GM18868 (cell line): ENCODE measurements around the gene CYP46A1.
"Not testable (repeated sequence)": the region's sequence is repeated elsewhere in the genome, so short reads cannot be mapped to it uniquely, and the experiment has no call there.

Source experiments
- ATAC-seq: cut with Tn5 transposase; IDR thresholded peaks from one replicate; pipeline ENCODE4 v1.9.1; 2021; ENCODE audit warnings: mild to moderate bottlenecking, moderate library complexity; ENCODE audit not compliant: unreplicated experiment

The CYP46A1 gene

DNA sequence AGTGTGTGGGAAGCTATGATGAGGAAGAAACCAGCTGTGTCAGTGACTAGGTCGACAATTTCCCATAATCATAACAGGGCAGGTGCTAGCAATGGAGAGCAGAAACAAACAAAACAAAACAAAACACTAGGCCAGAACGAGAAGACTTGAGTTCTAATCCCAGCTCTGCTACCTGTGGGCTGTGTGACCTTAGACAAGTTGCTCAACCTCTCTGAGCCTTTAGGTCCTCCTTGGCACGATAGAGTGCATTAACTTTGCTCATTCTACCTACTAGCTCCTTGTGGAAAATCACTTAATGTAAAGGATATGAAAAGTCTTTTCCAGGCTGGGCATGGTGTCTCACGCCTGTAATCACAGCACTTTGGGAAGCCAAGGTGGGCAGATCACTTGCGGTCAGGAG lies 27.9 kb upstream of the CYP46A1 start:
- no peak for ATAC-seq

- no peak for ATAC-seq
Observed at GRCh38 chr14:99657645-99658155, 26.4 kb upstream of the CYP46A1 start.

GRCh38 chr14:99658218-99658845 lies 25.8 kb upstream of the CYP46A1 start:
- no peak for ATAC-seq

DNA sequence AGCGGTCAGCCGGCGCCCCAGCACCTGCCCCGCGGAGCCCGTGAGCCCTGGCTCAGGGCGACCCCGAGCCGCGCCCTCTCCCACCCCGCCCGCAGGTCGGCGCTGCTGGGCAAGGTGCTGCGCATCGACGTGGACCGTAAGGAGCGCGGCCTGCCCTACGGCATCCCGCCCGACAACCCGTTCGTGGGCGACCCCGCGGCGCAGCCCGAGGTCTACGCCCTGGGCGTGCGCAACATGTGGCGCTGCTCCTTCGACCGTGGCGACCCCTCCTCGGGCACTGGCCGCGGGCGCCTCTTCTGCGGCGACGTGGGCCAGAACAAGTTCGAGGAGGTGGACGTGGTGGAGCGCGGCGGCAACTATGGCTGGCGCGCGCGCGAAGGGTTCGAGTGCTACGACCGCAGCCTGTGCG lies 24.8 kb upstream of the CYP46A1 start:
- no peak for ATAC-seq

GRCh38 chr14:99660006-99660566 lies 24.0 kb upstream of the CYP46A1 start:
- no peak for ATAC-seq

DNA sequence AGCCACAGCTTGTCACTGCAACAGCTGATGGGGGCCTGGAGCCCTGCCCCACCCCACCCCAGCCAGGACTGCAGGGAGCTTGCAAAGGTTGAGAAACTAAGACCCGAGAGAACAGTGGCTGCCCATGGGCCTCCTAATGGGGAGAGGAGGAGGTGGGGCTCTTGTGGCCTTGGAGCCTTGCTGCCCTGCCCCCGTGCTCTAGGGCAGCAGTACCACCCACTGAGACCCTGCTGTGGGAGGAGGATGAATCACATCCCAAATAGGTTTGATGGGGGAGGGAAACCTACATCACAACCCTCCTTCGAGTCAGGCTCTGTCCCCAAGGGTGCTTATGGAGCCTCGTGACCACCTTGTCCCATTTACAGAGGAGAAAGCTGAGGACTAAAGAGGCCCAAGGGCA lies 23.3 kb upstream of the CYP46A1 start:
- no peak for ATAC-seq

DNA sequence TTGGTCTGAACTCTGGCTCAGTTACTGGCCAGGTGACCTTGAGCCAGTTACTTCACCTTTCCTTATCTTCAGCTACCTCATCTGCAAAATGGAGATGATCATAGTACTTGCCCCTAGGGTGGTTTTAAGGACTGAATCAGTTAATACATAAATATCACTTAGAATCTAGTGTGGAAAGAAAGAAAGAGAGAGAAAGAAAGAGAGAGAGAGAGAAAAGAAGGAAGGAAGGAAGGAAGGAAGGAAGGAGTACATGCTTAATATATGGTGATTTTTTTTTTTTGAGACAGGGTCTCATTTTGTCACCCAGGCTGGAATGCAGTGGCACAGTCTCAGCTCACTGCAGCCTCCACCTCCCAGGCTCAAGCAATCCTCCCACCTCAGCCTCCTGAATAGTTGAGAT lies 22.9 kb upstream of the CYP46A1 start:
- ATAC-seq, result not testable (repeated sequence)

- ATAC-seq, result no peak
Observed at GRCh38 chr14:99662846-99663245, 21.3 kb upstream of the CYP46A1 start.

GRCh38 chr14:99663386-99664057 lies 20.6 kb upstream of the CYP46A1 start:
- no peak for ATAC-seq

- no peak for ATAC-seq
Observed at GRCh38 chr14:99664058-99664936, 19.8 kb upstream of the CYP46A1 start.

DNA sequence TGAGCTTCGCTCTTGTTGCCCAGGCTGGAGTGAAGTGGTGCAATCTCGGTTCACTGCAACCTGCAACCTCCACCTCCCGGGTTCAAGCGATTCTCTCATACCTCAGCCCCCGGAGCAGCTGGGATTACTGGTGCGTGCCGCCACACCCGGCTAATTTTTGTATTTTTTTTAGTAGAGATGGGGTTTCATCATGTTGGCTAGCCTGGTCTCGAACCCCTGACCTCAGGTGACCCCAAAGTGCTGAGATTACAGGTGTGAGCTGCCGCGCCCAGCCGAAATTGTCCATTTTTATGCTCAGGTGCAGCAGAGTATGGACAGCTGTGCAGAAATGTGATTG lies 19.2 kb upstream of the CYP46A1 start:
- ATAC-seq, result peak; percentile 48

- no peak for ATAC-seq
Observed at GRCh38 chr14:99666533-99666932, 17.6 kb upstream of the CYP46A1 start.

GRCh38 chr14:99667045-99667444 lies 17.1 kb upstream of the CYP46A1 start:
- no peak for ATAC-seq

- ATAC-seq, result no peak
Observed at GRCh38 chr14:99667821-99668220, 16.3 kb upstream of the CYP46A1 start.

DNA sequence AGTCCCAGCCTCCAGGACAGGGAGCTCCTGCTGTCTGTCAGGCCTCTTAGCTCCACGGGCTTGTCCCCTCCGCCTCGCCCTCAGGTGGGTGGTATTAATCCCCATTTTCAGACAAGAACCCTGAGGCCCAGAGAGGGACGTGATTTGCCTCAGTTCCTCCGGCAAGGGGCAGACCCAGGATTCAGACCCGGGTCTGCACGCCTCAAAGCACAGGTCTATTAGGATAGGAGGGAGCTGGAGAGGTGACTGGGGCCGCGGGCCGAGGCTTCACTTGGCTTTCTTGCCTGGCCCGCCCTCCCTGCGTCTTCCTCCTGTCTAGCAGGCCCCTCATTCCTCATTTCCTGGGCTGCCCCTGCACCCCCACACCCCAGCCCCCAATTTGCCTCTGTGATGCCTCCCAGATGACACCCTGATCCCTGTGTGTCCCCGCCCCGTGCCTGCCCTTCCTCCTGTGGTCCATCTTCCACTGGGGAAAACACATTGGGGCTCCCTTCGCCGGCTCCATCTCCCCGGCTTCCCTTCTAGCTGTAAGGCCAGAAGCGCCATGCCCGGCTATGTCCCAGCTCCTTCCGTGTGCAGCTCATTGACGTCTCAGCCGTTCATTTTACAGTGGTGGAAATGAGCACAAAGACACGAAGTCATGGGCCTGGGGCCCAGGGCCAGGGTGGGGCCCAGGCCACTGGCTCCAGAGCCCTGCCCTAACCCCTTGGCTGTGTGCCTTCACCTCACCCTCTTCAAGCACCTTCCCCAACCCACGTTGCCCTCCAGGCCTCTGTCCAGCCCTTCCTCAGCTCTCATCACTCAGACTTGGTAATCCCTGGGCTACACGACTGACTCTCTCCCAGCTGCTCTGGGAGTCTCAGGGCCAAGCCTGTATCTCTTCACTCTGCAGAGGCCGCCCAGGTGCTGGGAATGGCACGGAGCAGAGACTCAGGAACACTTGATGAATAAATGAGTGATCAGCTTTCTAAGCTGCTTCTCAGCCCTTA lies 15.5 kb upstream of the CYP46A1 start:
- no peak for ATAC-seq

DNA sequence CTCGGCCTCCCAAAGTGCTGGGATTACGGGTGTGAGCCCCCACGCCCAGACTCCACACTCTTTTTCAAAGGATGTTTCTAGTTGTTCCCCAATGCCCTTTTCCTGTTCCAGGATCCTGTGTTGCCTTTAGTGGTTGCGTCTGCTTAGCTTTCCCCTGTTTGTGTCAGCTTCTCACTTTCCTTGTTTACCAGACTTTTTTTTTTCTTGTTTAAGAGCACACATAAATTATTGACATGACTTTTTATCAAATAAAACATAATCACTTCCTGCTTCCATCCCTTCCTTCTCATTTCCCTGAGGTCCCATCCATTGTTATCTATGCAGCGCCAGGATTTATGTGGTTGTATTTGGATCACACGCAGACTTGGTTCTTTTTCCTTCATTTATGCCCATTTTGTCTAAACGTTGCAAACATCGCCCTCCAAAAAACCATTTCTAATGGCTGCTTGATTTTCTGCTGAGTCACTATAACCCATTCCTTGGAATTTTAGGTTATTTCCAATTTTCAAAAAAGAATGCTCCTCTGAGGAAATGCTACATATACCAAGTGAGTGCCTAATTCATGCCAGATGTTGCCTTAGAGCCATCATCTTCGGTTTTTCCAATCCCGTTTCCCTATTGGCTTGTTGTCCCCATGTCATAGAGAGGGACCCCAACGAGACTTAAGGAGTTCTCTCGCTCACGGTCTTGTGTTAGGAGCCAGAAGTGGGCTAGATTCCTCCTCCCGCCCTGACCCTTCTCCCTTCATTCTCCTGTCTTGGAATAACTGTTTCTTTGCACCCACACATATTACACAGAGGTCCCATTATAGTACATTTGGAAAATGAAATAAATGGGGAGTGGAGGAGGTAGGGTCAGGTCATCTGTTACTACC lies 13.5 kb upstream of the CYP46A1 start:
- ATAC-seq, result no peak

- ATAC-seq, result no peak
Observed at GRCh38 chr14:99671235-99672224, 12.6 kb upstream of the CYP46A1 start.
